Measurements from ENCODE around the gene FOXP1. TPM values are rescaled to one million over a fixed set of nuclear protein-coding genes. Genes with fewer than 3 reads are reported as not detected.

FOXP1 gene
- total and polyA plus RNA-seq, 8 donors: 12.3 to 215 (median 117) TPM

DNA sequence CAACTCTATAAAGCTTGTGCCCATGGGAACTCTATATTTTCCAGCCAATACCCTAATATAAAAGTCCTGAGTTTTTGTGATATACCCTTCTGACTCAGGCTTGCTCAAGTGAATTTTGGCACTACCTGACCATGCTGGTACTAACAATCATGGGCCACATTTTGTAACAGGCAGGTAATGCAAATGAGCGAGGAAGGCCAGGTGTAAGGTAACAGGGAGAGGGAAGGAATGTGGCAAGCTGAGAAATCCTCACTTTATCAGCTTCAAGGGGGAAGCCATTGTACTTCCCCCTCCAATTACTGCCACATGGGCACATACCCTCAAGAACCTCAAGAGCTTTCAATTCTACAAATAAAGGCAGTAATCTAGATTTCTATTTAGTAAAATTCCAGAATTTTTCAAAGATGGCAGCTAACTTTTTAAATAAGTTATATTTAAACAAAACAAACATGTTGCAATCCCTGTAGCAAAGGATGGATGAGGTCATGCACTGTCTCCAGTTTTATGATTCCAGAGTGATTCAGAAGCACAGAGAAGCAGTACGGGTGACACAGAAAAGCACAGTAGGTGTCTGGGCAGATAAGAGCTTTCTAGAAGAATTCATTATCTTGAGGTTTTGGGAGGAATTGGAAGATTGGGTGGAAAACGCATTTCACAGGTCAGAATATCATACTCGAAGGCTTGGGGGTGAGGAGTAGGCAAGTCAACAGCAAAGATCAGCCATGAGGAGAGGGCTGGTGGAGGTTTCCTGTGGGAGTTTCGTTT, 87.6 kb downstream of the FOXP1 start:
- 82 to 89% (median 85%) methylated on average over 5 of the region's 5 CpGs for WGBS, 5 donors
- Histone ChIP-seq H3K9me3 (peaks cover 0 to 4% (median 1%) of the 10 kb centered on the region in 4 donors), H3K36me3 (peaks cover 0 to 26% (median 22%) of the 10 kb centered on the region in 4 donors)

DNA sequence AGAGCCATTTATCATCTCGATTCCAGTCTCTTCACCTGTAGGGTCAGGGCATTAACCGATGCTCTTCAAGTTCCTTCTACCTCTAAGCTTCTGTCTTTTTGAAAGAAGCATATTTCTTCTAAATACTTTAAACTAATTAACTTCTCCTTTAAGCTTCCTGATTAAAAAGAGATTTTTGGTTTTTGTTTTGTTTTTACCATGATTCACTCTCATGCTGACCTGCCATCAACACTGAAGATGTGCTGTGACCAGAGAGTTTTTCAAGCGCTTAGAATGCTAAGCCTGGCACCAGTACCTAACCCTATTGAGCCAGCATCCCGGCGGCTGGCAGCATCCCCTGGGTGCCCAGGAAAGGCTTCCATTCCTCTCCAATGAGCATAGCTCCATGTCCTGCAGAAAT, 89.3 kb downstream of the FOXP1 start:
- peaks cover 0 to 6% (median 1%) of the 10 kb centered on the region in 4 donors for H3K9me3 ChIP-seq
- peaks cover 0 to 31% (median 18%) of the 10 kb centered on the region in 4 donors for H3K4me1 ChIP-seq
- H3K27ac ChIP-seq: no peak overlapping the region
- TF ChIP-seq POLR2AphosphoS5 (IDR thresholded peaks at IDR 0.05) (no peak), EP300 (IDR thresholded peaks at IDR 0.05) (no peak), POLR2A (IDR thresholded peaks at IDR 0.05) (no peak), CTCF (IDR thresholded peaks at IDR 0.05) (no peak)
- intact Hi-C loops (cut with DNase I; ENCODE audit: low total_unique reads): no loop called here
- peaks cover 0 to 38% (median 32%) of the 10 kb centered on the region in 4 donors for H3K36me3 ChIP-seq
- no peaks in the 10 kb centered on the region for H3K27me3 ChIP-seq
- 90 to 97% (median 96%) methylated on average over 5 of the region's 5 CpGs for WGBS, 5 donors
- H3K4me3 ChIP-seq: no peak overlapping the region
- no peak for DNase-seq

More for the DNA sequence above, 87.6 kb downstream of the FOXP1 start:
- DNase-seq: no peak
- no peak for TF ChIP-seq CTCF (IDR thresholded peaks at IDR 0.05)
- intact Hi-C loops (cut with DNase I; ENCODE audit: low total_unique reads): no loop called here
- no peaks in the 10 kb centered on the region for H3K27me3 ChIP-seq
- H3K27ac ChIP-seq: peak overlapping the region in 2 of 5 donors; percentile 36 to 47
- H3K4me1 ChIP-seq: peaks cover 0 to 31% (median 18%) of the 10 kb centered on the region in 4 donors
- H3K4me3 ChIP-seq: no peak overlapping the region

GRCh38 chr3:71492974-71493771, 90.4 kb downstream of the FOXP1 start:
- peaks cover 0 to 39% (median 32%) of the 10 kb centered on the region in 4 donors for H3K36me3 ChIP-seq
- peak in 1 of 2 donors; percentile 35 for DNase-seq
- H3K4me3 ChIP-seq: no peak overlapping the region
- peaks cover 0 to 6% (median 1%) of the 10 kb centered on the region in 4 donors for H3K9me3 ChIP-seq
- 79 to 88% (median 84%) methylated on average over 9 of the region's 9 CpGs for WGBS, 5 donors
- H3K4me1 ChIP-seq: peaks cover 0 to 26% (median 15%) of the 10 kb centered on the region in 4 donors
- H3K27me3 ChIP-seq: no peaks in the 10 kb centered on the region
- no peak overlapping the region for H3K27ac ChIP-seq
- intact Hi-C loops (cut with DNase I; ENCODE audit: low total_unique reads): no loop called here
- no peak for TF ChIP-seq POLR2AphosphoS5 (IDR thresholded peaks at IDR 0.05)
- no peak for TF ChIP-seq EP300 (IDR thresholded peaks at IDR 0.05)
- TF ChIP-seq CTCF (IDR thresholded peaks at IDR 0.05): no peak
- no peak for TF ChIP-seq POLR2A (IDR thresholded peaks at IDR 0.05)

DNA sequence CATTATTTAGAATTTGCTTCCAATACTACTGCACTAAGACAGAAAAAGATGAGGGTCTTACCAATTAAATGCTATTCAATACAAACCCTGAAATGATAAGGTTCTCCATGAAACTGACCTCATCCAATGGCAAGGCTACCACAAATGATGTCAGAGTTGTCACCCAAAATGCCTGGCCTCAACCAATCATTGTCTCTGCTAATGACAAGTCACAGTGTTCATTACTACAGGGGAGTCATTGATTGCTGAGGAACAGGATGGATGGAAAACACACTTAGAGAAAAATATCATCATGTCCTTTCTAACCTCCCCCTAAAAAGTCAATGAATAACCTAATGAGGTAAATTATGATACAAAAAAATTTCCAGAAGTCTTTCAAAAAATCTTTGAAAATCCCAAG, 91.0 kb downstream of the FOXP1 start:
- H3K27ac ChIP-seq: no peak overlapping the region
- no peak overlapping the region for H3K4me3 ChIP-seq
- intact Hi-C loops (cut with DNase I; ENCODE audit: low total_unique reads): no loop called here
- no peak for TF ChIP-seq EP300 (IDR thresholded peaks at IDR 0.05)
- TF ChIP-seq CTCF (IDR thresholded peaks at IDR 0.05): no peak
- no peak for TF ChIP-seq POLR2AphosphoS5 (IDR thresholded peaks at IDR 0.05)
- TF ChIP-seq POLR2A (IDR thresholded peaks at IDR 0.05): no peak
- peaks cover 0 to 39% (median 32%) of the 10 kb centered on the region in 4 donors for H3K36me3 ChIP-seq
- DNase-seq: no peak
- H3K27me3 ChIP-seq: no peaks in the 10 kb centered on the region
- H3K4me1 ChIP-seq: peaks cover 0 to 21% (median 10%) of the 10 kb centered on the region in 4 donors
- H3K9me3 ChIP-seq: peaks cover 0 to 6% (median 1%) of the 10 kb centered on the region in 4 donors
